Activated T-helper 1 cell treated with anti-CD3 and anti-CD28 coated beads, Interleukin-12 subunit alpha, Interleukin-12 subunit beta, Interleukin-2, Interleukin-4 antibody, amounts not matched to agents 30 ng/mL and 10 ng/mL and 1 ng/mL, durations not matched to agents 14 hours and 24 hours and 36 hours (primary cell): ENCODE data around the gene CYP2C9. TPM values are rescaled to one million over a fixed set of nuclear protein-coding genes. Genes with fewer than 3 reads are reported as not detected.

Source experiments
- DNase-seq: peaks from one replicate; pipeline ENCODE4 v3.0.0; 2021; ENCODE audit warnings: low spot score
- H3K27ac Mint-ChIP-seq: one replicate; pipeline ENCODE4 v1.8.0; 2021; ENCODE audit warnings: mild to moderate bottlenecking, mixed read lengths
- H3K27me3 Mint-ChIP-seq: one replicate; pipeline ENCODE4 v1.8.0; 2022; ENCODE audit warnings: mild to moderate bottlenecking, moderate library complexity, mixed read lengths; ENCODE audit not compliant: insufficient read depth
- H3K36me3 Mint-ChIP-seq: one replicate; pipeline ENCODE4 v1.8.0; 2021; ENCODE audit warnings: low read depth, mixed read lengths
- H3K4me1 Mint-ChIP-seq: one replicate; pipeline ENCODE4 v1.8.0; 2021; ENCODE audit warnings: low read depth, mixed read lengths
- H3K4me3 Mint-ChIP-seq: one replicate; pipeline ENCODE4 v1.8.0; 2021; ENCODE audit warnings: mild to moderate bottlenecking, moderate library complexity, mixed read lengths
- H3K9me3 Mint-ChIP-seq: one replicate; pipeline ENCODE4 v1.8.0; 2021; ENCODE audit warnings: mixed read lengths
- intact Hi-C: fragments of 100-400 bp; cut with micrococcal nuclease; formaldehyde crosslinking; loops from one replicate; pipeline ENCODE4 v1.15.1; 2024
- total RNA-seq: library from RNA; stranded (reverse); gene quantifications from 2 replicates; pipeline ENCODE4 v1.2.3, GENCODE V29; 2022

Gene CYP2C9
- total RNA-seq, 1 donor from 2014 or later, result not detected

- intact Hi-C loops, result no loop called here
- no peak overlapping the region for H3K27ac Mint-ChIP-seq
- peaks cover 25% of the 10 kb centered on the region for H3K9me3 Mint-ChIP-seq
- no peaks in the 10 kb centered on the region for H3K4me1 Mint-ChIP-seq
- H3K27me3 Mint-ChIP-seq, result no peaks in the 10 kb centered on the region
- H3K4me3 Mint-ChIP-seq, result no peak overlapping the region
- H3K36me3 Mint-ChIP-seq, result no peaks in the 10 kb centered on the region
- DNase-seq, result no peak
Measured at GRCh38 chr10:94989192-94989591, 50.7 kb downstream of the CYP2C9 start.

GRCh38 chr10:94991243-94991888, 52.9 kb downstream of the CYP2C9 start:
- H3K9me3 Mint-ChIP-seq, result peaks cover 25% of the 10 kb centered on the region

GRCh38 chr10:94992811-94993210, 54.4 kb downstream of the CYP2C9 start:
- Mint-ChIP-seq H3K27me3 (no peaks in the 10 kb centered on the region), H3K9me3 (peaks cover 25% of the 10 kb centered on the region), H3K36me3 (no peaks in the 10 kb centered on the region), H3K4me3 (no peak overlapping the region), H3K4me1 (no peaks in the 10 kb centered on the region), H3K27ac (no peak overlapping the region)
- DNase-seq, result no peak
- intact Hi-C loops, result no loop called here

More at GRCh38 chr10:94991243-94991888, 52.9 kb downstream of the CYP2C9 start:
- no peak overlapping the region for H3K4me3 Mint-ChIP-seq
- no peaks in the 10 kb centered on the region for H3K36me3 Mint-ChIP-seq
- intact Hi-C loops, result no loop called here
- H3K4me1 Mint-ChIP-seq, result no peaks in the 10 kb centered on the region
- H3K27me3 Mint-ChIP-seq, result no peaks in the 10 kb centered on the region
- H3K27ac Mint-ChIP-seq, result no peak overlapping the region
- DNase-seq, result no peak

- Mint-ChIP-seq H3K27ac (no peak overlapping the region), H3K4me3 (no peak overlapping the region), H3K27me3 (no peaks in the 10 kb centered on the region), H3K4me1 (no peaks in the 10 kb centered on the region), H3K36me3 (no peaks in the 10 kb centered on the region), H3K9me3 (peaks cover 6% of the 10 kb centered on the region)
- DNase-seq, result no peak
- intact Hi-C loops, result no loop called here
Measured at GRCh38 chr10:94997741-94998174, 59.3 kb downstream of the CYP2C9 start.

- H3K4me3 Mint-ChIP-seq, result no peak overlapping the region
- intact Hi-C loops, result no loop called here
- H3K27me3 Mint-ChIP-seq, result no peaks in the 10 kb centered on the region
- no peak overlapping the region for H3K27ac Mint-ChIP-seq
- H3K4me1 Mint-ChIP-seq, result no peaks in the 10 kb centered on the region
- no peaks in the 10 kb centered on the region for H3K36me3 Mint-ChIP-seq
- no peaks in the 10 kb centered on the region for H3K9me3 Mint-ChIP-seq
- no peak for DNase-seq
Measured at GRCh38 chr10:95026461-95026860, 88.0 kb downstream of the CYP2C9 start.

- no peak overlapping the region for H3K4me3 Mint-ChIP-seq
- no peak overlapping the region for H3K27ac Mint-ChIP-seq
- H3K27me3 Mint-ChIP-seq, result no peaks in the 10 kb centered on the region
- intact Hi-C loops, result no loop called here
- no peak for DNase-seq
- H3K36me3 Mint-ChIP-seq, result no peaks in the 10 kb centered on the region
- H3K9me3 Mint-ChIP-seq, result no peaks in the 10 kb centered on the region
- no peaks in the 10 kb centered on the region for H3K4me1 Mint-ChIP-seq
Measured at GRCh38 chr10:95031656-95032055, 93.2 kb downstream of the CYP2C9 start.

GRCh38 chr10:95034401-95034800, 95.9 kb downstream of the CYP2C9 start:
- Mint-ChIP-seq H3K4me3 (no peak overlapping the region), H3K9me3 (no peaks in the 10 kb centered on the region), H3K27ac (no peak overlapping the region), H3K36me3 (no peaks in the 10 kb centered on the region), H3K4me1 (no peaks in the 10 kb centered on the region), H3K27me3 (no peaks in the 10 kb centered on the region)
- intact Hi-C loops, result no loop called here
- DNase-seq, result no peak

GRCh38 chr10:95035332-95036295, 97.2 kb downstream of the CYP2C9 start:
- H3K27me3 Mint-ChIP-seq, result no peaks in the 10 kb centered on the region
- DNase-seq, result no peak
- H3K4me3 Mint-ChIP-seq, result no peak overlapping the region
- H3K36me3 Mint-ChIP-seq, result no peaks in the 10 kb centered on the region
- H3K27ac Mint-ChIP-seq, result no peak overlapping the region
- intact Hi-C loops, result no loop called here
- H3K4me1 Mint-ChIP-seq, result no peaks in the 10 kb centered on the region
- H3K9me3 Mint-ChIP-seq, result no peaks in the 10 kb centered on the region

GRCh38 chr10:95039281-95039680, 100.8 kb downstream of the CYP2C9 start:
- intact Hi-C loops, result no loop called here
- H3K27ac Mint-ChIP-seq, result no peak overlapping the region
- no peaks in the 10 kb centered on the region for H3K27me3 Mint-ChIP-seq
- H3K36me3 Mint-ChIP-seq, result no peaks in the 10 kb centered on the region
- H3K9me3 Mint-ChIP-seq, result no peaks in the 10 kb centered on the region
- no peaks in the 10 kb centered on the region for H3K4me1 Mint-ChIP-seq
- no peak for DNase-seq
- no peak overlapping the region for H3K4me3 Mint-ChIP-seq

Other genes starting within 250 kb of the CYP2C9 start
- not detected in 2 replicates for gene CYP2C19, start 176.0 kb upstream of the CYP2C9 start, total RNA-seq
- gene CYP2C8, start 130.8 kb downstream of the CYP2C9 start, total RNA-seq, result not detected in 2 replicates